PC-9 (cell line): ENCODE data around the gene TLE5.

Experiments
- EZH2 ChIP-seq: fragments of 200-600 bp; sonication (generic); IDR thresholded peaks from 2 replicates; pipeline ENCODE4 v1.8.0; 2017; ENCODE audit warnings: antibody characterized with exemption, low read depth
- TF ChIP-seq, protein P1 (sequence below): fragments of 200-600 bp; sonication (generic); conservative IDR thresholded peaks from 2 replicates; pipeline ENCODE4 v1.6.1; 2017; ENCODE audit warnings: mixed run types, antibody characterized with exemption, mild to moderate bottlenecking, moderate library complexity

DNA sequence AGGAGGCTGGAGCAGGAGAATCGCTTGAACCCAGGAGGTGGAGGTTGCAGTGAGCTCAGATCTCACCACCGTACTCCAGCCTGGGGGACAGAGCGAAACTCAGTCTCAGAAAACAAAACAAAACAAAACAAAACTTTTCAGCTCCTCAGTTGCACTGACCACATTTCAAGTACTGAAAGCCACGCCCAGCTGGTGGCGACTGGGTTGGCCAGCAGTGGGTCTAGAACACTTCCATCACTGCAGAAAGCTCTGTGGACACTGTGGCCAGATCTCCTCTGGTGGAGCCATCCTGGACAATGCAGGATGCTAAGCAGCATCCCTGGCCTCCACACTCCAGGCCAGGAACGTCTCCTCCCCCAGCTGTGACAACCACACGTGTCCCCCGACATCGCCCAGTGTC, 54.3 kb downstream of the TLE5 start:
- no peak for TF ChIP-seq EZH2
- TF ChIP-seq, protein P1, sequence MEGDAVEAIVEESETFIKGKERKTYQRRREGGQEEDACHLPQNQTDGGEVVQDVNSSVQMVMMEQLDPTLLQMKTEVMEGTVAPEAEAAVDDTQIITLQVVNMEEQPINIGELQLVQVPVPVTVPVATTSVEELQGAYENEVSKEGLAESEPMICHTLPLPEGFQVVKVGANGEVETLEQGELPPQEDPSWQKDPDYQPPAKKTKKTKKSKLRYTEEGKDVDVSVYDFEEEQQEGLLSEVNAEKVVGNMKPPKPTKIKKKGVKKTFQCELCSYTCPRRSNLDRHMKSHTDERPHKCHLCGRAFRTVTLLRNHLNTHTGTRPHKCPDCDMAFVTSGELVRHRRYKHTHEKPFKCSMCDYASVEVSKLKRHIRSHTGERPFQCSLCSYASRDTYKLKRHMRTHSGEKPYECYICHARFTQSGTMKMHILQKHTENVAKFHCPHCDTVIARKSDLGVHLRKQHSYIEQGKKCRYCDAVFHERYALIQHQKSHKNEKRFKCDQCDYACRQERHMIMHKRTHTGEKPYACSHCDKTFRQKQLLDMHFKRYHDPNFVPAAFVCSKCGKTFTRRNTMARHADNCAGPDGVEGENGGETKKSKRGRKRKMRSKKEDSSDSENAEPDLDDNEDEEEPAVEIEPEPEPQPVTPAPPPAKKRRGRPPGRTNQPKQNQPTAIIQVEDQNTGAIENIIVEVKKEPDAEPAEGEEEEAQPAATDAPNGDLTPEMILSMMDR, result no peak
